SIG-M5 treated with dmso at 0.1 percent for 504 hours (cell line): ENCODE results near the gene NDUFA9.

Source experiments
- DNase-seq: peaks from one replicate; lab custom pipeline; 2025; ENCODE audit not compliant: unreplicated experiment; lab: John Stamatoyannopoulos, UW

Gene NDUFA9

GRCh38 chr12:4690760-4691159 lies 41.8 kb downstream of the NDUFA9 start:
- DNase-seq = no peak
